CD14-positive monocyte (primary cell): ENCODE results near the gene ZNF524. TPM values are rescaled to one million over a fixed set of nuclear protein-coding genes. Genes with fewer than 3 reads are reported as not detected.
A peak's percentile ranks its signal among the peaks of the same experiment; 100 is the strongest.

Experiments
- DNase-seq, 3 donors: peaks; one replicate each; pipeline ENCODE4 v3.0.0-alpha.2; 2011 to 2022
- H2AFZ ChIP-seq: 2 replicates; pipeline ENCODE4 v1.6.0; 2012; ENCODE audit warnings: mild to moderate bottlenecking, low read depth, low read length, inconsistent platforms; ENCODE audit not compliant: insufficient read depth, poor library complexity, severe bottlenecking
- H3K27ac ChIP-seq, 2 donors: 1 replicate in 1 of 2; 2 replicates in 1 of 2; pipeline ENCODE4 v1.5.1; 2012 to 2013; ENCODE audit warnings: low read length in 2 of 2, control low read depth in 1 of 2, inconsistent platforms in 1 of 2, low read depth in 1 of 2, mild to moderate bottlenecking in 1 of 2
- H3K27me3 ChIP-seq, 2 donors: one replicate each; pipeline versions ENCODE4 v1.6.0 to v1.6.1; 2011 to 2013; ENCODE audit warnings: low read length in 2 of 2; ENCODE audit not compliant: control insufficient read depth in 2 of 2, insufficient read depth in 2 of 2
- H3K36me3 ChIP-seq, 2 donors: replicated peaks in 1 of 2; 1 replicate in 1 of 2; 2 replicates in 1 of 2; pipeline versions ENCODE4 v1.5.1 to v1.6.1; 2012 to 2013; ENCODE audit warnings: low read length in 2 of 2, control low read depth in 1 of 2, inconsistent platforms in 1 of 2, mild to moderate bottlenecking in 1 of 2; ENCODE audit not compliant: insufficient read depth in 2 of 2, control insufficient read depth in 1 of 2
- H3K4me1 ChIP-seq, 2 donors: 1 replicate in 1 of 2; 2 replicates in 1 of 2; pipeline versions ENCODE4 v1.5.1 to v1.6.1; 2012 to 2013; ENCODE audit warnings: low read length in 2 of 2, control low read depth in 1 of 2, inconsistent platforms in 1 of 2, mild to moderate bottlenecking in 1 of 2, moderate library complexity in 1 of 2; ENCODE audit not compliant: insufficient read depth in 2 of 2, control insufficient read depth in 1 of 2
- H3K4me2 ChIP-seq: replicated peaks from 2 replicates; pipeline ENCODE3; 2012; ENCODE audit warnings: low read length, moderate library complexity, mild to moderate bottlenecking; ENCODE audit not compliant: poor library complexity, severe bottlenecking; ENCODE audit errors: extremely low read depth
- H3K4me3 ChIP-seq, 3 experiments: fragments of 200-600 bp in 1 of 3; sonication (generic) in 1 of 3; replicated peaks in 1 of 3; 1 replicate in 2 of 3; 2 replicates in 1 of 3; pipeline ENCODE4 v1.5.1; 2011 to 2013; ENCODE audit warnings: low read length in 3 of 3, mild to moderate bottlenecking in 3 of 3, control low read depth in 2 of 3, low read depth in 2 of 3, inconsistent platforms in 1 of 3, moderate library complexity in 1 of 3
- H3K79me2 ChIP-seq: 2 replicates; pipeline ENCODE4 v1.6.0; 2012; ENCODE audit warnings: mild to moderate bottlenecking, control low read depth, inconsistent platforms, low read length, moderate library complexity; ENCODE audit not compliant: insufficient read depth
- H3K9ac ChIP-seq: 2 replicates; pipeline ENCODE4 v1.6.0; 2017; ENCODE audit warnings: low read length, mild to moderate bottlenecking; ENCODE audit not compliant: insufficient read depth, poor library complexity, severe bottlenecking
- H3K9me3 ChIP-seq, 2 donors: replicated peaks in 1 of 2; 1 replicate in 1 of 2; 2 replicates in 1 of 2; pipeline versions ENCODE4 v1.5.1 to v1.6.1; 2012 to 2013; ENCODE audit warnings: low read length in 2 of 2, control low read depth in 1 of 2; ENCODE audit not compliant: control insufficient read depth in 1 of 2, insufficient read depth in 1 of 2
- H4K20me1 ChIP-seq: 2 replicates; pipeline ENCODE4 v1.6.0; 2012; ENCODE audit warnings: mild to moderate bottlenecking, low read length, control low read depth, moderate library complexity; ENCODE audit not compliant: insufficient read depth
- H3K27ac Mint-ChIP-seq, 7 donors: one replicate each; pipeline ENCODE4 v1.8.0; 2020; ENCODE audit warnings: mild to moderate bottlenecking in 7 of 7, mixed read lengths in 7 of 7, moderate library complexity in 6 of 7, inconsistent platforms in 2 of 7
- H3K27me3 Mint-ChIP-seq, 3 donors: one replicate each; pipeline ENCODE4 v1.8.0; 2021 to 2022; ENCODE audit warnings: low read depth in 3 of 3, mild to moderate bottlenecking in 3 of 3, mixed read lengths in 3 of 3, moderate library complexity in 3 of 3, inconsistent platforms in 1 of 3
- H3K36me3 Mint-ChIP-seq, 2 donors: one replicate each; pipeline ENCODE4 v1.8.0; 2020; ENCODE audit warnings: mixed read lengths in 2 of 2, inconsistent platforms in 1 of 2, mild to moderate bottlenecking in 1 of 2
- H3K4me1 Mint-ChIP-seq: one replicate; pipeline ENCODE4 v1.8.0; 2020; ENCODE audit warnings: mild to moderate bottlenecking, mixed read lengths
- H3K4me3 Mint-ChIP-seq, 2 donors: one replicate each; pipeline ENCODE4 v1.8.0; 2020; ENCODE audit warnings: mild to moderate bottlenecking in 2 of 2, mixed read lengths in 2 of 2, moderate library complexity in 1 of 2
- H3K9me3 Mint-ChIP-seq, 7 donors: one replicate each; pipeline ENCODE4 v1.8.0; 2020 to 2022; ENCODE audit warnings: mixed read lengths in 7 of 7, mild to moderate bottlenecking in 6 of 7, moderate library complexity in 6 of 7, inconsistent platforms in 2 of 7
- whole genome bisulfite sequencing: methylation state at CpG from one replicate; pipeline ENCODE4 v1.1.5; 2013; ENCODE audit warnings: missing lambda C conversion rate; ENCODE audit not compliant: insufficient coverage; 5-methylcytosine and 5-hydroxymethylcytosine counted together
- intact Hi-C, 2 donors: fragments of 100-400 bp; cut with micrococcal nuclease; formaldehyde crosslinking; loops; one replicate each; pipeline versions ENCODE4 v1.15.0 to v1.15.1; 2023
- polyA plus RNA-seq, 3 donors: library from polyadenylated mRNA; depleted of rRNA in 1 of 3; unstranded in 2 of 3; stranded (reverse) in 1 of 3; fragments of 300-500 nt in 2 of 3; fragments of >200 nt in 1 of 3; fragmentation: Illumina TruSeq in 2 of 3; gene quantifications; 1 replicate in 2 of 3; 2 replicates in 1 of 3; pipeline ENCODE4 v1.2.3, GENCODE V29; 2012 to 2021
- TF ChIP-seq, protein P1 (sequence below): fragments of 200-600 bp; IDR thresholded peaks from one replicate; pipeline ENCODE4 v1.8.0; 2022; ENCODE audit warnings: antibody characterized with exemption, mild to moderate bottlenecking

Gene ZNF524
- polyA plus RNA-seq, 3 donors, result 27.9 to 45.7 (median 41.8) TPM

DNA sequence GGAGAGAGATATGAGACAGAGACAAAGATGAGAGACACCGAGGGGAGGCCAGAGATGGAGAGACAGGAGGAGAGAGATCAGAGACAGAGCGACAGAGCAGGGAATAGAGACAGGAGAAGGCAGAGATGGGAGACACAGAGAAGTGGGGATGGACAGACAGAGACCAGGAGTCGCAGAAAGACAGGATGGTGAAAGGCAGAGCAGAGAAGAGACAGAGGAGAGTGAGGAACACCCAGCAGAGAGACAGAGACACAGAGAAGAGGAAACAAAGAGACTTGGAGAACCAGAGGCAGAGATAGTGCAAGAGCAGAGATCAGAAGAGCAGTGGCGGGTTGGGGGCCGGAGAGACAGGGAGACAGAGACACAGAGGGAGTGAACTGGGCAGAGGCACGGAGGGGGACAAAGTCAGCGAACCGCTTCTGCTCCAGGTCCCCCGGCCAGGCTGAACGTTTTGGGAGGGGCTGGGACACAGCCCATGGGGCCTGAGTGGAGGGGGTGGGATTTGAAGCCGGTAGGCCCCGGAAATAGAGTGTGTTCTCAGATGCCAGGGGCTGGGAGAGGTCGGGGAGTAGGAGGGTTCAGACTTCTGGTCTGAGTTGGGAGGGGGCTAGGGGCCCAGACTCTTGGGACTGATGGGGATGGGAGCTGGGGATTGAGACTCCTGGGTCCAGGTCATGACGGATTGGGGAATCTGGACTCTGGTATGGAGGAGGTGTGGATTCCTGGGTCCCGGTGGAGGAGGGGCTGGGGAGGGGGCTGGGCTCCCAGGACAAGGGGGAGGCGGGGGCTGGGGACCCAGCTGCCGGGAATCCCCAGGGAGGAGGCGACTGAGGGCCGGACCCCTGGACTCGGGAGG is 20.1 kb upstream of the ZNF524 start:
- Mint-ChIP-seq H3K27ac (peak overlapping the region; percentile 16 to 68 (median 61)), H3K36me3 (peaks cover 0 to 10% of the 10 kb centered on the region in 2 donors), H3K4me3 (peak overlapping the region; percentile 82 to 88), H3K4me1 (peaks cover 20% of the 10 kb centered on the region), H3K27me3 (peaks cover 6 to 9% (median 9%) of the 10 kb centered on the region in 3 donors), H3K9me3 (peaks cover 0 to 4% (median 0%) of the 10 kb centered on the region in 7 donors)
- H2AFZ ChIP-seq, result peak overlapping the region; percentile 96
- H4K20me1 ChIP-seq, result no peaks in the 10 kb centered on the region
- no peaks in the 10 kb centered on the region for H3K79me2 ChIP-seq
- peak overlapping the region in 1 of 2 donors; percentile 66 for H3K27ac ChIP-seq
- intact Hi-C loops, result loop anchor here in 1 of 2 donors (5.0 kb wide), 1 partner anchor 52 kb away; no protein-coding TSS in a partner anchor
- no peaks in the 10 kb centered on the region for H3K9me3 ChIP-seq
- peak overlapping the region; percentile 71 to 84 (median 79) for H3K4me3 ChIP-seq
- peaks cover 0 to 7% of the 10 kb centered on the region in 2 donors for H3K27me3 ChIP-seq
- no peak for DNase-seq
- WGBS, result 16% methylated on average over 19 of the region's 20 CpGs
- H3K4me1 ChIP-seq, result peaks cover 17 to 23% of the 10 kb centered on the region in 2 donors
- peaks cover 0 to 2% of the 10 kb centered on the region in 2 donors for H3K36me3 ChIP-seq
- TF ChIP-seq, protein P1, sequence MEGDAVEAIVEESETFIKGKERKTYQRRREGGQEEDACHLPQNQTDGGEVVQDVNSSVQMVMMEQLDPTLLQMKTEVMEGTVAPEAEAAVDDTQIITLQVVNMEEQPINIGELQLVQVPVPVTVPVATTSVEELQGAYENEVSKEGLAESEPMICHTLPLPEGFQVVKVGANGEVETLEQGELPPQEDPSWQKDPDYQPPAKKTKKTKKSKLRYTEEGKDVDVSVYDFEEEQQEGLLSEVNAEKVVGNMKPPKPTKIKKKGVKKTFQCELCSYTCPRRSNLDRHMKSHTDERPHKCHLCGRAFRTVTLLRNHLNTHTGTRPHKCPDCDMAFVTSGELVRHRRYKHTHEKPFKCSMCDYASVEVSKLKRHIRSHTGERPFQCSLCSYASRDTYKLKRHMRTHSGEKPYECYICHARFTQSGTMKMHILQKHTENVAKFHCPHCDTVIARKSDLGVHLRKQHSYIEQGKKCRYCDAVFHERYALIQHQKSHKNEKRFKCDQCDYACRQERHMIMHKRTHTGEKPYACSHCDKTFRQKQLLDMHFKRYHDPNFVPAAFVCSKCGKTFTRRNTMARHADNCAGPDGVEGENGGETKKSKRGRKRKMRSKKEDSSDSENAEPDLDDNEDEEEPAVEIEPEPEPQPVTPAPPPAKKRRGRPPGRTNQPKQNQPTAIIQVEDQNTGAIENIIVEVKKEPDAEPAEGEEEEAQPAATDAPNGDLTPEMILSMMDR, result no peak
- peak overlapping the region; percentile 75 for H3K9ac ChIP-seq
- H3K4me2 ChIP-seq, result peak overlapping the region; percentile 77

DNA sequence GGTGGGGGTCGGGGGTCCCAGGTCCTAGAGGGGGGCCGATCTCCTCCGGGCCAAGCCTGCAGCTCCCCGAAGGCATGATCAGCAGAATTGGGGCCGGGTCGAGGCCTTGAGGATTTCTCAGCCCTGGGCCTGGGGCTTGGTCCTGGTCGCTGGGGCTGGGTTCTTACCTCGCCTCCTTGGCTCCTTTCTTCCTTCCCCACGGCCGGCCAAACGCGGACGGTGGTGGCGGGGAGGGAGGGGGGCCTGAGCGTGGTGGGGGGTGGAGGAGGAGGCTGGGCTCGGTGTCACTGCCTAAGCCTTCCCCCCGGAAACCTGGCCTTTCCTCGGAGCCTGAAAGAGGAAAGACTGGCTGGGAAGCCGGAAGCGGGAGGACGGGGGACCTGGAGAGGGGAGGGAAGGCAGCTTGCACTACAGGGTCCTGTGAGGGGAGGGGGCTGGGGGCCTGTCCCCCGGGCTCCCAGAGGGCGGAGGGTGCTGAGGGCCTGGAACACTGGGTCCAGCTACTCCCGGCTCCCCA is 19.4 kb upstream of the ZNF524 start, which contains the start of gene ZNF579:
Gene ZNF579, minus strand, starts transcription at position 221 of the 517 bp plus-strand sequence. CDS start 1,209 bp downstream, outside the sequence.
- peaks cover 3 to 14% of the 10 kb centered on the region in 2 donors for H3K27me3 ChIP-seq
- peak within 1 kb of the TSS; percentile 71 to 84 (median 79) for H3K4me3 ChIP-seq
- Mint-ChIP-seq H3K36me3 (peaks cover 3 to 10% of the 10 kb centered on the region in 2 donors), H3K27me3 (peaks cover 13 to 16% (median 16%) of the 10 kb centered on the region in 3 donors), H3K4me3 (peak within 1 kb of the TSS; percentile 82 to 88), H3K27ac (peak within 1 kb of the TSS; percentile 21 to 71 (median 61)), H3K4me1 (peaks cover 24% of the 10 kb centered on the region), H3K9me3 (peaks cover 0 to 6% (median 1%) of the 10 kb centered on the region in 7 donors)
- H3K9ac ChIP-seq, result peak within 1 kb of the TSS; percentile 75
- TF ChIP-seq, protein P1, result no peak
- 0% methylated on average over 11 of the region's 24 CpGs for WGBS
- DNase-seq, result peak; percentile 65 to 75 (median 75)
- H3K4me2 ChIP-seq, result peak within 1 kb of the TSS; percentile 77
- H3K36me3 ChIP-seq, result peaks cover 0 to 2% of the 10 kb centered on the region in 2 donors
- H3K79me2 ChIP-seq, result no peaks in the 10 kb centered on the region
- no peaks in the 10 kb centered on the region for H3K9me3 ChIP-seq
- intact Hi-C loops, result loop anchor here in 1 of 2 donors (5.0 kb wide), 1 partner anchor 52 kb away; no protein-coding TSS in a partner anchor
- H4K20me1 ChIP-seq, result no peaks in the 10 kb centered on the region
- peak within 1 kb of the TSS in 1 of 2 donors; percentile 66 for H3K27ac ChIP-seq
- peak within 1 kb of the TSS; percentile 96 for H2AFZ ChIP-seq
- H3K4me1 ChIP-seq, result peaks cover 17 to 25% of the 10 kb centered on the region in 2 donors
